Anterior cingulate cortex (tissue), 58 donors: Measurements from ENCODE around the gene TDRD7.

Experiments used
- DNase-seq, 58 donors: peaks; one replicate each; lab custom pipeline; 2025; lab: John Stamatoyannopoulos, UW

Gene TDRD7, protein sequence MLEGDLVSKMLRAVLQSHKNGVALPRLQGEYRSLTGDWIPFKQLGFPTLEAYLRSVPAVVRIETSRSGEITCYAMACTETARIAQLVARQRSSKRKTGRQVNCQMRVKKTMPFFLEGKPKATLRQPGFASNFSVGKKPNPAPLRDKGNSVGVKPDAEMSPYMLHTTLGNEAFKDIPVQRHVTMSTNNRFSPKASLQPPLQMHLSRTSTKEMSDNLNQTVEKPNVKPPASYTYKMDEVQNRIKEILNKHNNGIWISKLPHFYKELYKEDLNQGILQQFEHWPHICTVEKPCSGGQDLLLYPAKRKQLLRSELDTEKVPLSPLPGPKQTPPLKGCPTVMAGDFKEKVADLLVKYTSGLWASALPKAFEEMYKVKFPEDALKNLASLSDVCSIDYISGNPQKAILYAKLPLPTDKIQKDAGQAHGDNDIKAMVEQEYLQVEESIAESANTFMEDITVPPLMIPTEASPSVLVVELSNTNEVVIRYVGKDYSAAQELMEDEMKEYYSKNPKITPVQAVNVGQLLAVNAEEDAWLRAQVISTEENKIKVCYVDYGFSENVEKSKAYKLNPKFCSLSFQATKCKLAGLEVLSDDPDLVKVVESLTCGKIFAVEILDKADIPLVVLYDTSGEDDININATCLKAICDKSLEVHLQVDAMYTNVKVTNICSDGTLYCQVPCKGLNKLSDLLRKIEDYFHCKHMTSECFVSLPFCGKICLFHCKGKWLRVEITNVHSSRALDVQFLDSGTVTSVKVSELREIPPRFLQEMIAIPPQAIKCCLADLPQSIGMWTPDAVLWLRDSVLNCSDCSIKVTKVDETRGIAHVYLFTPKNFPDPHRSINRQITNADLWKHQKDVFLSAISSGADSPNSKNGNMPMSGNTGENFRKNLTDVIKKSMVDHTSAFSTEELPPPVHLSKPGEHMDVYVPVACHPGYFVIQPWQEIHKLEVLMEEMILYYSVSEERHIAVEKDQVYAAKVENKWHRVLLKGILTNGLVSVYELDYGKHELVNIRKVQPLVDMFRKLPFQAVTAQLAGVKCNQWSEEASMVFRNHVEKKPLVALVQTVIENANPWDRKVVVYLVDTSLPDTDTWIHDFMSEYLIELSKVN

DNA sequence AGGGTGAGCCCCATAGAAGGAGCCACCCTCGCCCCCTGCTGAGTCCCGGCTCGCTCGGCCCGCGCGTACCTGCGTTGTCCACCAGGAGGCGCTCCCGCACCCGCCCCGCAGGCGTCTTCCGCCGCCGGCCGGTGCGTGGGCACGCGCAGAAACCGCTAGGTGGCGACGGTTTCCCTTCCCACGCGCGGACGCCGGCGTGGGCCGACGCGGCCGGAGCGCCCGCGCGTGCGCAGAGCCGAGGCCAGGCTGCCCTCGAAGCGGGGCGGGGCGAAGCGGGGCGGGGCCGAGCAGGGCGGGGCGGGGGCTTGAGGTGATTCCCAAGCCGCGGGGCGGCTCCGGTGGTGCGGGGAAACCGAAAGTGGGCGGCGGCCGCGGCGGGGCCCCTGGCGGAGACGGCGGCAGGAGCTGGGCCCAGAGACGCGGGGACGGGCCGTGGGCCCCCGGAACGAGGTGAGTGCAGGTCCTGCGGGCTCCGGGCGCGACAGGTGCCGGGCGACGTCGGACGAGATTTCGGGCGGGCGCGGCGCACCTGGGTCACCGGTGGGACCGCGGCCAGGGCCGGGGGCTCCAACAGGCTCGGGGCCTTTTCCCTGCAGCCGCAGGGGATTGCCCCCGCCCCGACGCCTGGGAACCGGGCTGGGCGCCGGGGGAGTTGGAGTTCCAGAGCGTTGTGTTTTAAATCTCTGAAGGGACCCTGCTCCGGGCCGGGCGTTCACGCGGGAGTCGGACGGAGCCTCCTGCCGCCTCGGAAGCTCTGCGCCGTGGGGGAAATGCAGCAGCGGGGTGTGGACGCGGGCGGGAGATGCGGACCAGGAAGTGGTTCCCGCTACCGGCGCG lies at the start of gene TDRD7:
Gene TDRD7 (plus strand): TSS at position 308 of the 837 bp plus-strand sequence. CDS start 16,370 bp downstream, outside the sequence.
- DNase-seq = peak in 55 of 58 donors; percentile 19 to 86 (median 75)

DNA sequence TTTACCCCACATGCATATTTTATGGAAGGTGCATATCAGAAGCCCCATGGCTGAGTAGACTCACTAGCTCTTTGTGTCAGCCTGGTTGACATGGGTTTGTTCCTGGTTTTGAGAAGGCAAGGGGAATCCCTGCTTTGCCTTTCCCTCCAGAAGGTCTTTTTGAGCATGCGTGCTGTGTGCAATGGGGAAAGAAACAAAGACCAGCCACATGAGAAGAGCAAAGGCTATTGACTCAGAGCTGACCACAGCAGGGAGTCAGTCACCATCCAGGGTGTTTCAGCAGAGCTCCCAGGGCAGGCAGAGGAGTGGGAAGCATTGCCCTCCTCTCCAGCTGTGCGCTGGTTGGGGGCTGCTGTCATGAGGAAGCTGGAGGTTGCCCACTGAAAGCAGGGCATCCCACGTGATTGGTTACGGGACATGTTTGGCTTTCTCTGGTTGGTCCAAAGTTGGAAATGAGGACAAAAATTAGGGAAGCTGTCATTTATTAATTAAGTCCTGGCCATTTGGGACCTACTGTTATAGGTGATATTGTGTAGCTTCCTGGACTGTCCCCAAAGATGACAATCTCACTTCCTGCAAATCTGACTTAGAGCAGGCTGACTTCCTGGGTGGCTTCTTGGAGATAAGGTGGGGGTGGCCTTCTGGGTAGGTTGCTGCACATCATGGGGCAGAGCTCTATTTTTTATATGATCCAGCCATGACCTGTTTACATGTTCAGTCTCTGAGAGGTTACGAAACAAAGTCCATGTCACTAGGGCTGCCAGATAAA lies 48.9 kb upstream of the TDRD7 start:
- DNase-seq = no peak

DNA sequence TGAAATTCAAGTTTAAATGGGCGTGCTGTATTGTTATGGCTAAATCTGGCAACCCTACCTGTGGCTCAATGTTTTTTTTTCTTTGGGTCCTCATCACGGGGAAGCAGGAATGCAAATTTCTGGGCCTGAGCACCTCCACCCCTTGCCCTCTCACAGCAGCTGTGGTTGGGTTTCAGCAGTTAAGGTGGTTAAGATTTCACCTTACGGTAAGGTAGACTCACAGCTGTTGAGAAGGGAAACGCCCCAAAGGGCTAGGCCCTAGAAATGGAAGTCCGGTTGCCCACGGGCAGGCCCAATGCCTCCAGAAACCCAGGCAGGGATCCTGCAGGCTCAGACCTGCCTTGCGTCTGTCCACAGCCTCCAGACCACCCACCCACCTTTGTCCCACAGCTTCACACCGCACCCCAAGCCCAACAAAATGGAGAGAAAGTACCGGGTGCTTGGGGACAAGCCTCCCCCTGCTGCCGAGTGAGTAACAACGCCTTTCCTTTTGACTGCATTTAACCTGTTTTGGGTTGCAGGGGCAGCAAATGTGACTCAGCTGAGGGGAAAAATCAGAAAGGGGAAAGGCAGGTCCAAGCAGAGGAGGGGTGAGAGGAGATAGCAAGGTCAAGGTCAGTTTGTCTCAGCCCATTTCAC lies 48.1 kb upstream of the TDRD7 start:
- no peak for DNase-seq

DNA sequence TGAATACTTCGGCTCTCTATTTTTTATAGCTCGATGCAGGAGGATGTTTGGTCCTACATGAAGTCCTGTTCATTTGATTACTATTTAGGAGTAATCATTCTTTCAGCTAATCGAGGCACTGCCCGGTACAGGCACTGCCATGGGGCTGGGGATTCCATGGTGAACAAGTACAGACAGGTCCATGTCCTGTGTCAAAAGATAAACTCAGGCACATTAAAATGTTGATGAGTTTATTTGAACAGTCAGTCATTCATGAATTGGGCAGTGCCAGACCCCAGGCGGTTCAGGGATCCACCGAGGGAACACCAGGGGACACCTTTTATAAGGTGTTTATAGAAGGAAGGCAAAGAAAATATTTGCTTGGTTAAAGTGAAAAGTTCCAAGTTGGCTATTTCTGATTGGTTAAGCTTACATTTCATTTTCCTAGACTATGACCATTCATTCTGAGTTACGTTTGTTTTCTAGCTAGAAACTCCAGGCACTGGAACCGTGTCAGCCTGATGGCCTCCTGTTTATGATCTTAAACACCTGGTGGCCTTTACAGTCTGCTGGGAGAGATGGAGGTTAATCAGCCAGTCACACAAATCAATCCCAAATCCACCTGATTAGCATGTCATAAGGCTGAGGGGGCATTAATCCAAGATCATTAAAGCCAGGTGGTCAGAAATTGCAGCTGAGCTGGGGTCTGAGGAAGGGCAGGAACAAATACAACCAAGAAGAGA lies 47.0 kb upstream of the TDRD7 start:
- no peak for DNase-seq

DNA sequence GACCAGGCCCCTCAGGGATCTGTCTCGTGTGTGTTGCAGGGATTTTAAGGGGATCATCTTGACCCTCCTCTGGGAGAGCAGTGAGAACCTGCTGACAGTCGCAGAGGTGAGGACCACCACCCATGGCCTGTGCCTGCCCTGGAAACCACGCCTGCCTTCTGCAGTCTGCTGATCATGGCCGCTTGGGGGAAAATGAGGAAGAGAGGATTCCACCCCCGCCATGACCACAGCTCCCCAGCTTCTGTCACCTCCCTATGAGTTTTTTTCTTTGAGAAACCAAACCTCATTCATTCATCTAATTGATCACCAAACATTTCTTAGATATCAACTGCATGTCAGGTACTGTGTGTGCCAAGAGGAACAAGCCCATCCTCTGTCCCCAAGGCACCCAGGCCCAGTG lies 46.3 kb upstream of the TDRD7 start:
- DNase-seq = no peak

DNA sequence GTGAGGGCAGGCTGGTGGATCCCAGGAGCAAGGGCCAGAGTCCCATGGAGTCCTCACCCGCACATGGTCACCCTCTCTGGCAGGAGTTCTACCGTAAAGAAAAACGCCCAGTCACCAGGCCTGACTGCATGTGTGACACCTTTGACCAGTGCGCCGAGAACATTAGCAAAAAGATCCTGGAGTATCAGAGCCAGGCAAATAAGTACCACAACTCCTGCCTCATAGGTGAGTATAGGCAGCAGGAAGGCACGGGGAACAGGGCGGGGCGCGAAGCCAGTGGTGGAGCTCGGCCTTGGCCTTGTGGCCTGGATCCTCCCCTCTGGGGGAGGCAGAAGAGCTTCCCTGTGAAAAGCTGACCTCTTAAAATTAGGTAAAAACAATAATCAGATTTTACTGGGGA lies 45.4 kb upstream of the TDRD7 start:
- no peak for DNase-seq

DNA sequence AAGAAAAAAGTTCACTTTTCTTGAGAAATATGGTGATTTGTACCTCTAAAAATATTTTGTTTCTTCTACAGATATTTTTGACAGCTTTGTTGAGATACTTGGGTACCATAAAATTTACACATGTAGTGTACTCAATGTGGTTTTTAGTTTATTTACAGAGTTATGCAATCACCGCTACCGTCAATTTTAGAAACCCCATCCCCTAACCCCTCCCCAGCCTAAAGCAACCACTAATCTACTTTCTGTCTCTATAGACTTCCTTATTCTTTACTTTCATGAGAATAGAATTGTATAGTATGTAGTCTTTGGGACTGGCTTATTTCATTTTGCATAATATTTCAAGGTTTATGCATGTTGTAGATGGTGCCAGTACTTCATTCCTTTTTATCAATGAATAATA lies 45.0 kb upstream of the TDRD7 start:
- no peak for DNase-seq

DNA sequence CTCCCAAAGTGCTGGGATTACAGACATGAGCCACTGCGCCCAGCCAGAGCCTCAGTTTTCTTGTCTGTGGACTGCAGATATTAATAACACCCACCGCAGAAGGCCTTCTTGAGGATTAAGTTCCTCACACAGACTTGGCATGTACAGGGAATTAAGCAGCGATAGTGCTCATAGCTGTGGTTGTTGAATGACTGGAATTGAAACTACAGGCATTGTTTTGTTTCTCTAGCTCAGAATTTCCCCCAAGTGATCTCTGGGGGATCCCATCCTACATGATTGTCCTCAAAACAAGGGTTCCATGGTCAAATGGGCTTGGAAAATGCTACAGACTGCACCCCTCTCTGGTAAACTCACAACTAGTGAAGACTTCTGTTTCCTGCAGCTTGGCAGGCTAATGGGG lies 44.2 kb upstream of the TDRD7 start:
- no peak for DNase-seq

DNA sequence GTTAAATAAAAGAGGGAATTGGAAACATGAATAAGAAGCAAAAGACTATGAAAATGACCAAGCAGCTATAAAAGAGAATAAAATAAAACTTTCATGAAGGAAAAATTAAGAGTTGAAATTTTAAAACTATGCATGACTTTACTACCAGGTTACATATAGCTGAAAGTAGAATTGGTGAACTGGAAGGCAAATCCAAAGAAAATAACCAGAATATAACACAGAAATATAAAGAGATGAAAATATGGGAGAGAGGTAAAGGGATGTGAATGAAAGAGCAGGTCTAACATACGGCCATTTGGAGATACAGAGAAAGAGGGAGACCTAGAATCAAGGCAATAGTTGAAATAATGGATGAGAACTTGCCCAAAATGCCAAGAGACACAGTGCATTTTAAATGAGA lies 42.9 kb upstream of the TDRD7 start:
- DNase-seq = no peak

DNA sequence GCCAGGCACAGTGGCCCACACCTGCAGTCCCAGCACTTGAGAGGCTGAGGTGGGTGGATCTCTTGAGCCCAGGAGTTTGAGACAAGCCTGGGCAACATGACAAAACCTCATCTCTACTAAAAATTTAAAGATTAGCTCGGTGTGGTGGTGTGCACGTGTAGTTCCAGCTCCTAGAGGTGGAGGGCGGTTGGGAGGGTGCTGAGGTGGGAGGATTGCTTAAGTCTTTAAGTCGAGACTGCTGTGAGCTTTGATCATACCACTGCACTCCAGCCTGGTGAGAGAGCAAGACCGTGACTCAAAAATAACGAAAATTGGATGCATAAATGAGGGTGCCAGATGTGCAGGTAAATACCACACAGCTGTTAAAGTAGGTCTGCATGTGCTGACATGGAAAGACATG lies 39.3 kb upstream of the TDRD7 start:
- DNase-seq = no peak

DNA sequence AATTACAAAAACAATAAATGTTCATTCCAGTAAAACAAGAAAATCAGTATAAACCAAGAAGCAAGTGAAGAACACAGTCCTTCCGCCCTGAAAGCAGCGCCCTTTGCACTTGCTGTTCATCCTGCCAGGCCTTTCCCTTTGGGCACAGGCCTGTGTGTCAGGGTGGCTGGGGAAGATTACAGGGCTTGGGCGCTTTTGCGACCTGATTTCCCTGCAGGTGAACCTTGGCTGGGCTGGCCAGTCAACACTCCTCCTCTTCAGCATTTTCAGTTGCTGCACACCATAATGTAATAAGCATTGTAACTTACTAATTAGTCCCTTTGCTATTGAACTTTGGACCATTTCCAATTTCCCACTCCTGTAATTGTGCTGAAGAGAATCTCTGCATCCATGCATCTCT lies 38.6 kb upstream of the TDRD7 start:
- DNase-seq = no peak

DNA sequence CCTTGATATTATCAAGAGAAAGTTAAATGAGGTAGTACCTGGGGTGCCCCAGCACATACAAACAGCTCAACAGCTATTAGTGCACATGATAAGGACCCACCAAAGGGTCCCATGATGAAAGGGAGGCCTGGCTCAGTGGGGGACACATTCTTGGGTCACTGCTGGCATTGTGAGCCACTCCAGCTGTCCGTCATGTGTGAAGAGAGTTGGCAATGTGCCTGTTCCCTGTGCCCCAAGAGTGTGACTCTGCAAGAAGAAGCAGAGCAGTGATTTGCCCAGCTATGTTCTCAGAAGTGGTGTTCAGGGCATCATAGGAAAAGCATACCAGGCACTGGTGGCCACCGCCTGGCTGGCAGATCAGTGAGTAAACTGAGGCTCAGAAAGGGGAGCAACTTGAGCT lies 37.1 kb upstream of the TDRD7 start:
- no peak for DNase-seq

DNA sequence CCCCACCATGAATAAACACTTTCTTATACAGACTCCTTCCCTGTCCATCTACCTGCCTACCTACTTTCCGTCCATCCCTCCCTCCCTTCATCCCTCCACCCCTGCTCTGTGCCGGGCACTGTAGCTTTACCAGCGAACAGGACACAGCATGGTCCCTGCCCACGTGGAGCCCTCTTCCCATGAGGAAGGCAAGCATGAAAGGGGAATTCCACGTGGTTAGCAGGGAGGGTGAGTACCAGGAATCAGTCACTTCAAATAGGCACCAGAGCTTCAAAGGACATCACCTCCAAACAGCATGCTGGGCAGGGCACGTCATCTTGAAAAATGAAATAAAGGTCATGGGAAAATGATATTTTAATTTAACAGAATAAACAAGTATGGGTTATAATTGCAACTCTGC lies 35.0 kb upstream of the TDRD7 start:
- DNase-seq = no peak

DNA sequence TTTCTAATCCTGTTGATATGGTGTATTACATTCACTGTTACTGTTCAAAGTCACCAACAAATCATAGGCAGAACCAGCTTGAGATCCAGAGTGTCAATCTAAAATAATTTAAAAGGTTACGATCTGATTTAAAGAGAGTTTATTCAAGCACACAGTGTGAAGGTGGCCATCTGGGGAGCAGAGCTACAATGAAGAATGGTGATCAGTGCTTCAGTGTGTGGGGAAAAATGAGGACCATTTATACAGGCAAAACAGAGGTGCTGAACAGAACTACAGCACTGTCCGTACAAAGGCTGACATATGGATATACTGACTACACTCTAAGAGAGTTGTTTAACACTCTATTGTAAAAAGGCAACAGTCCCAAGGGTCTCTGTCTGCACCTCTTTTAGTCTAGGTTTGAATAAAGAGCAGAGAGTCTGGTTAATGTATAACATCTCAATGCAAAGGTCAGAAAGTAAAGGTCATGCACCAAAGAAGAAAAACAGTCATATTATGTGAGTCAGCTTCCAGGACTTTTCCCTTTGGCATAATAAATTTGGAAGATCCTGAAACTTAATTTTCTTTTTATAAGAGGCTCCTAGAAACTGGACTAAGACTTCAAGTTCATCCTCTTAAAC lies 29.7 kb upstream of the TDRD7 start:
- DNase-seq = no peak

DNA sequence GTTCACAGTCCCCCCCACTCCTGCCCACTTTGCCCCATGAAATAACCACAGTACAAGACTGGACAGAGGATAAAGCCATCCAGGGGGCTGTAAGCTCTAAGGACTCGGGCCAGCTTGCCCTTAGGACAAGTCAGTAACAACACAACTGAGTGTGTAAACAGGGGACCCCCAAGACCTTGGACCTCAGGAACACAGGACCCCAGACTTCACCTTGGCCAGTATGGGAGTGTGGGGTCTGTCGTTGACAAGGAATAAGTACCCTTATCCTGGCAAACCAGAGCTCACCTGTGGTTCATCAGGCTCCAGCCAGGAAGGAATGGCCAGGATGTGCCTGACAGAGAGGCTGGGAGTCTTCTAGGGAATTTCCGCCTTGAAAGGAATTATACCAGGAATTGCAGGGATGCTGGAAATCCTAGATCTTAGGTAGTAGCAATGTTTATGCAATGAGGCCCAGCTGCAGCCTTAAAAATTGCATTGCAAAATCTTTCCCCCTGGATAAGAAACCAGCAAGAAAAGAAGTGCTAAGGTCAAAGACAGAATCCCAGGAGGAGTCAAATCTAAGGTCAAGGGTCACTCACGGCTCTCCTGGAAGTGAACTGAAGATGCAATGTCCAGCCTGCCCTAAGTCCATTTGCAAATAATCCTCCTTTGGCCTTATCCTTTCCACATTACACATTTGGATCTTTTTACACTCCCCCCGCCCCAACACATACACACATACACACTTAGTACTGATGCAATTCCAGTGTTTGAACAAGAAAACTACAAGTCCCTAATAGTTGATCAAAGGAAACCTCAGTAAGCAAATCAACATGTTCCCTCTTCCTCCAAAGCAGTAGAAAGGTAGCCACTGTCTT lies 27.3 kb upstream of the TDRD7 start:
- DNase-seq = no peak

DNA sequence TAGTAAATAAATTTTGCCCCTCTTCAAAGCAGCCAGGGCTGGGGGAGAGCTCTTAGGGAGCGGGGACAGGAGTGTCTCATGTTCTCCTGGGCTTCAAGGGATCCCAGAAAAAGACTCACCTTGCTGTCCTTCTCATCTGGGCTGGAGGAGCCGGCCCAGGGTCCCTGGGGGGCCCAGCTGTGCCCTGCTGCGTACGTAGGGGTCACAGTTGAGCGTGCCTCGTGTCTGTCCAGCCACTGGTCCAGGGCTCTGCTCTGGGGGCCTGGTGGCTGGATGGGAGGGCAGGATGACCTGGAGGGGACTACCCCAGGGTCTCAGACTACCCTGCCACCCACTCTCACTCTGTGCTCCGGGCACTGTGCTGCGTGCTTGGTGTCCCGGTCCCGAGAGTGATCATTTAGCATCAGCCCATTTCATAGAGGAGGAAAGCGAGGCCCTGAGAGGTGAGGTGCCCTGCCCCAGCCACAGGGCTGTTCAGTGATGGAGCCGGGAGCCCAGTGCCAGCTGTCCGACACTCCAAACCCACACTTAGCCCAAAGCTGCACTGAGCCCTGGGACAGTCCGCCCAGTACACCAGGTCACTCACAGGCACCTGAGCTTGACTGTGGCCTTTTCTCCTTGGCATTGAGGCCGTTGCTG lies 26.2 kb upstream of the TDRD7 start:
- no peak for DNase-seq

DNA sequence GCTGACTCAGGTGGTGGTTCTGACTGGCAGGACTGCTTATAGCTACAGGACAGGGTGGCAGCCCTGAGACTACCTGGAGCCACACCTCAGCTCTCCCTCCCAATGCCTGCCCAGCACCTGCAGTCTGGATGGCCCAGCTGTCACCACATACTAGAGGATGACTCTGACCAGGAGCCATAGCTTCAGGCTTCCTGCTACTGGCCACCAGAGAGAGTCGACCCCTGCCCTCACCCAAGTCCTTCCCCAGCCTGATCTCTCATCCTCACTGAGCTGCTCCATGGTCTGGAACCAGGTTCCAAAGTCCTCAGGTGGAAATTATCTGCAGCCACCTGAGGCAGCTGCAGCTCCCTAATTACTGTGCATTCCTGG lies 25.6 kb upstream of the TDRD7 start:
- DNase-seq = no peak
